Activated CD4-positive, alpha-beta T cell treated with anti-CD3 and anti-CD28 coated beads, Interleukin-10, Interleukin-2, amounts not matched to agents 100 ng/mL and 50 ng/mL, durations not matched to agents 16 hours and 8 hours (primary cell): ENCODE measurements around the gene USP9X.
"Not testable (repeated sequence)": the region's sequence is repeated elsewhere in the genome, so short reads cannot be mapped to it uniquely, and the experiment has no call there.

Experiments used
- DNase-seq: peaks from one replicate; pipeline ENCODE4 v3.0.0-alpha.2; 2020

Gene USP9X

GRCh38 chrX:41209853-41210252 is 124.6 kb downstream of the USP9X start:
- no peak for DNase-seq

- no peak for DNase-seq
Observed at GRCh38 chrX:41224605-41225004, 139.4 kb downstream of the USP9X start.

- DNase-seq = no peak
Observed at GRCh38 chrX:41233988-41234387, 148.7 kb downstream of the USP9X start.

GRCh38 chrX:41234471-41234870 is 149.2 kb downstream of the USP9X start:
- not testable (repeated sequence) for DNase-seq

GRCh38 chrX:41234962-41235361 is 149.7 kb downstream of the USP9X start:
- no peak for DNase-seq

- no peak for DNase-seq
Observed at GRCh38 chrX:41236629-41237028, 151.4 kb downstream of the USP9X start.

- DNase-seq = no peak
Observed at GRCh38 chrX:41240509-41240908, 155.3 kb downstream of the USP9X start.

GRCh38 chrX:41241962-41242361 is 156.7 kb downstream of the USP9X start:
- DNase-seq = no peak

GRCh38 chrX:41245641-41246040 is 160.4 kb downstream of the USP9X start:
- DNase-seq = no peak

GRCh38 chrX:41250867-41251266 is 165.6 kb downstream of the USP9X start:
- DNase-seq = no peak

GRCh38 chrX:41257801-41258200 is 172.6 kb downstream of the USP9X start:
- no peak for DNase-seq

- DNase-seq = no peak
Observed at GRCh38 chrX:41258226-41258625, 173.0 kb downstream of the USP9X start.

GRCh38 chrX:41258871-41259270 is 173.6 kb downstream of the USP9X start:
- DNase-seq = no peak

GRCh38 chrX:41259516-41259915 is 174.3 kb downstream of the USP9X start:
- DNase-seq = no peak

GRCh38 chrX:41265615-41266014 is 180.4 kb downstream of the USP9X start:
- DNase-seq = peak; percentile 89

GRCh38 chrX:41273638-41274037 is 188.4 kb downstream of the USP9X start:
- no peak for DNase-seq

- DNase-seq = peak; percentile 59
Observed at GRCh38 chrX:41275661-41276609, 190.7 kb downstream of the USP9X start.

GRCh38 chrX:41276661-41277506 is 191.6 kb downstream of the USP9X start:
- DNase-seq = no peak

- not testable (repeated sequence) for DNase-seq
Observed at GRCh38 chrX:41282307-41282706, 197.1 kb downstream of the USP9X start.

- not testable (repeated sequence) for DNase-seq
Observed at GRCh38 chrX:41285928-41286327, 200.7 kb downstream of the USP9X start.
